Stimulated activated CD8-positive, alpha-beta memory T cell treated with anti-CD3 and anti-CD28 coated beads, Interleukin-4, amount 100 ng/mL, for 1 hour (primary cell): ENCODE data around the gene IGSF11.
"Not testable (repeated sequence)": the region's sequence is repeated elsewhere in the genome, so short reads cannot be mapped to it uniquely, and the experiment has no call there.

Experiments
- DNase-seq, 2 donors: peaks; one replicate each; pipeline ENCODE4 v3.0.0-alpha.2; 2020; ENCODE audit warnings: low read depth in 2 of 2, low spot score in 1 of 2

The IGSF11 gene

DNA sequence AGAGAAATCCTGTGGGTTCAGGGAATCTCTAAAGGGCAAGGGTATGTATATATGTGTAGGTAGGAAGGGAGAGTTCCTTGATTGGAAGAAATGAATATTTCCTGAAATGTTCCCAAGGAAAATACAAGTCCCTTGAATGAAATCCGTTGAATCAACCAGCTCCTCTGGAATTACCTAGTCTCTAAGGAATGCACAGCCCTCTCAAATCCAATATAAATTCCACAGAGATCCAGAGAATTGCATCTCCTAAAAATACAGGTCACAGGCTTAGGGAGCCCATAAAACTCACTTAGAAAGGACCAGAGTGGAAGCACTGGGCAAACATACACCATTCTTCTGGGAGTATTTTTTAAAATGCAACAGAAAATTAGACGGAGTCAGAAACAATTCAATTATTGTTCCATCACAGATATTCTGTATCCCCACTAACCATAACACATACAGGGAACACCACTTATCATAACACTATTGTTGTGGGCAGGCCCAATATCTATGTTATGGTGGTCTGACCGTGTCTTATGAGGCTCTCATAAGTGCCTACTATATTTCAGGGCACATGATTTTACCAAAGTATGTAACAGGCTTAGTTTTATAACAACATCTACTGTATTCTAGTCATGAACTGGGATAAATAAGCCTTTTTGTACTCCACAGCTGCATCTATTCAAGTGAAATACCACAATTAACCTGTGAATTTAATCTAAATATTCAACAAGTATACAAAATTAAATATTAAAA lies 43.7 kb downstream of the IGSF11 start:
- no peak for DNase-seq

DNA sequence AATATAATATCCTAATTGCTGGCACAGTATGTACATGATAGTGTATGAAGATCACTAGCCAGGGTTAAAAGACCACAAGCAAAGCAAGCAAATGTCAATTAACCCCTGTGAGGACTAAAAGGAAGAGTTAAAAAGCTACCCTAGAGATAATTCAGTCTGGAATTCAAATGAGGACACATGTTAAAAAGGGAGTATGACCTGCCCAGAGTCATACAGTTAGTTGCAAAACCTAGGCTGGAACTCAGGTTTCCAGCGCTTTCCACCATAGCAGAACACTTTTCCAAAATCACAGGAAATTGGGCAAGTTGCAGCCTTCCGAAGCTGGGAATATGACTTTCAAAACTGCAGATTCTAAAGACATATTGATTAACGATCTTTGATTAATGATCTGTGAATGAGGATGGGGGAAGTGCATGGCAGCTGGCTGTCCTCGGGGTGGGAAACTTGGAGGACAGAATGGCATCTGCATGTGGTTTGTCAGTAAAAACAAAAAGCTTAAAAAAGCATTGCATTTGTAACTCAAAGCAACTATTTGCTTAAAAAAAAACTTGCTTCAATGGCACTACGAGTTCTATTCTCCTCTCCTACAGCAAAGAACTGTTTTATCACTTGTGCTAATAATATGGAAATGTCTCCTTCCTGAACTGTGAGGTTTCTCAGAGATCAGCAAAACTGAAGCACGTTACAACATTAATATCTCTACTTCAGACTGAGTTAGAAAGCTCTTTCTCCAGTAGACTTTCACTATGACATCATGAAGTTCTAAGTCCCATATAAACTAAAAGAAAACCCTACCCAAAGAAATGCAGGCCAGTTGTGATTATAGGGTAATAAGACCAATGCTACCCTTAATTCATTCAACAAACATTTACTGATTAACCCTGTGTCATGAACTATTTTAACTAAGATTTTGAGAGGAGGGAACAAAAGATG lies 46.2 kb downstream of the IGSF11 start:
- DNase-seq = no peak

DNA sequence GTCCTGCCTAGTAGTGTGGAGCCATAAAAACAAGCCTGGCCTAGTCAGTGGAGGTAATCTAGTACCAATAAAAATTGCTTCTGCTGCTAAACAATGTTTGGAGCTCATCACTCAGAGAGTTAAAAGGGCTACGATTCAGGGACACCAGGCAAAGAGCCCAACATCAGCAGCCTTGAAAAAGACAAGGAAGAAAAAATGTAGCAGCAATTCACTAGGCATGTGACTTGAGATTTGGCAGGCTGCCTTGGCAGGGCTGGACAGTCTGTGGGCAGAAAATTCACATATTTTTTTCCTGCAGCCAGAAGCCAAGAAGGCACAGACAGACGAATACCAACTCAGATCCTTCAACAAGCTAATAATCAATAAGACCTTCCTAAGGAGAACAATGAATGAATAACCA lies 47.2 kb downstream of the IGSF11 start:
- no peak for DNase-seq

DNA sequence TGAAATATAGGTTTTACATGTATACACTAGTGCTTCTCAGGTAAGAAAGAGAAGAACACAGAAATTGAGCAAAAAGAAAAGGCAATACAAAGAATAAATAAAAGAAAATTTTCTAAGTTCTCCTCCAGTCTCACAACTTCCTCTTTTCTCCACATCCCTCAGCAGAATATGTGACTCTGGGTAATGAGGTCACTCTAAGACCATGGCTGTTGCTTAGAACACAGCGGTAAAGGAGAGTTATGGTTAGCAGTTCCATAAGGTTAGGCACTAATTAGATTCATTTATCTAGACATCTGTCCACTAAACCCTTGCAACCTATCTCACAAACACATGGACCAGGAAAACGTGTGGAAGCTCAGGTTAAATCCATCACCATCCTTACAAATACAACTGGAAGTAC lies 47.9 kb downstream of the IGSF11 start:
- DNase-seq = no peak

DNA sequence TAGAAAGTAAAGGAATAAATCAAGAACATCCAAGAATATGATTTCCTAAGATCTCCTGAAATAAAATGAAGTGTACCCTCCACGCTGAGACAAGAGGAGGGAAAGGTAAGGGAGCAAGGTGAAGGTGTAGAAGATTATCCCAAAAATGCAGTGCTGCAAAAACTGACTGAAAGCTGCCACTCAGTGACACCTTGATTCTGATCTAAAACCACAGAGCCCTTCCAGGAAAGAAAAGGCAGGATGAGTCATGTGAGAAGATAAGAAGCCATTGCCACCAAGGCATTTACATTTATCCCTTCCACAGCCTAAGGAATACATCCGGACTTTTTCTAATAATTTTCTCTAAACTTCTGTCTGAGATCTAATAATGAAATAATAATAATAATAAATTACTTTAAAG lies 49.9 kb downstream of the IGSF11 start:
- no peak for DNase-seq

DNA sequence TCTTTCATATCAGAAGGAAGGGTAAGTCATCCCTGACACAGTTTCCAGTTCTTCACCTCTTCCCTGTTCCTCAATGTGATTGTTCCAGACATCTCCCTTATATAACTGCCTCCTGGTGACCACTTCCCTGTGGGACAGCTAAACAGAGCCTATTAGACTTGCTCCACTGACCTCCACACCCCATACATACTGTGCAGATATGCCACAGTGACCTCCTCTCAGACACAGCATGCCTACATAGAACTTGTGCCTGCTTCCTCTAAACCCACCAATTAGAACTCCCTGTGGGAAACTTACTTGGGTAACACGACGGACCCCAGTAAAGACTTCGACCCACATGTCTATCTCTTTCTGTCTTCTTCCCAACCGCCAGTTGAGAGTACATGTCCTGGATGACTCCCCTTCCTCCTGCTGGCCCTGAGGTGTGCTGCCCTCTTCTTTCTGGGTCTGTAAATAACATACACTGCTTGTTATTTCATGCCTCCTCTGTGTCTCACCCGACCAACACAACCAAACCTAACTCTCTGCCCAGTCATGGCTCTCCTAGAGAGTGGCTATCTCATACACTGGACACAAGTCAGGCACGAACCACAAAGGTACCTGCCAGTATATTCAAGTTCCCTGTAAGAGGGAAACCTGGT lies 53.0 kb downstream of the IGSF11 start:
- DNase-seq = no peak

DNA sequence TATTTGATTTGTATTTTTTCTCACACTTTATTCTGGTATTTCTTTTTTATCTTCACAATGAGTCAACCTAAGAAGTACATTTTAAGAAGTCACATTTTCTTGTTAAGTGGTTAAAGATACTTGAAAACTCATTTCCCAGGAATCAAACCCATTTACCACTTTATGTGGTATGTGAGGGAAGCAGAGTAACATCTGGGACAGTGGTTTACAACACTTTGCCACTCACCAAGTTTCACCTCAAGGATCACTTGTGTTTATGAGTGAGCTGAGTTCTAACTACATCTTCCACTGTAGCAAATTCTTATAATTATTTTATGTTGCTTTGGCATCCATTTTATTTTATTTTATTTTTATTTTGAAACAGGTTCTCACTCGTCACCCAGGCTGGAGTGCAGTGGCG lies 53.8 kb downstream of the IGSF11 start:
- no peak for DNase-seq

DNA sequence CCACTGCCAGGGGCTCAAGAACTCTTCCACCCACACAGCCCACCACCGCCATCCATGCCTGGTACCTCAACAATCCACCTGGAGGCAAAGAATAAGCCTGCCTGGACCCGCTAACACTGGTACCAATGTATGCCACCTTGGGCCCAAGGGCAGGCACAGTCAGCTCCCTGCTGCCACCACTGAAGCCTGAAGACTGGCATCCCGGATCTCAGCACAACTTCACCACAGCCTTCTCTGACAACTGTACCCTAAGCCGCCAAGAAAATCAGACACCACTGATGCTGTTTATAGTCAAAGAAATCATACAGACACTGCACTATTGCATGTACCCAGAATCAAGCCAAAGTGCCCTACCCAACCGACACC lies 56.3 kb downstream of the IGSF11 start:
- no peak for DNase-seq

DNA sequence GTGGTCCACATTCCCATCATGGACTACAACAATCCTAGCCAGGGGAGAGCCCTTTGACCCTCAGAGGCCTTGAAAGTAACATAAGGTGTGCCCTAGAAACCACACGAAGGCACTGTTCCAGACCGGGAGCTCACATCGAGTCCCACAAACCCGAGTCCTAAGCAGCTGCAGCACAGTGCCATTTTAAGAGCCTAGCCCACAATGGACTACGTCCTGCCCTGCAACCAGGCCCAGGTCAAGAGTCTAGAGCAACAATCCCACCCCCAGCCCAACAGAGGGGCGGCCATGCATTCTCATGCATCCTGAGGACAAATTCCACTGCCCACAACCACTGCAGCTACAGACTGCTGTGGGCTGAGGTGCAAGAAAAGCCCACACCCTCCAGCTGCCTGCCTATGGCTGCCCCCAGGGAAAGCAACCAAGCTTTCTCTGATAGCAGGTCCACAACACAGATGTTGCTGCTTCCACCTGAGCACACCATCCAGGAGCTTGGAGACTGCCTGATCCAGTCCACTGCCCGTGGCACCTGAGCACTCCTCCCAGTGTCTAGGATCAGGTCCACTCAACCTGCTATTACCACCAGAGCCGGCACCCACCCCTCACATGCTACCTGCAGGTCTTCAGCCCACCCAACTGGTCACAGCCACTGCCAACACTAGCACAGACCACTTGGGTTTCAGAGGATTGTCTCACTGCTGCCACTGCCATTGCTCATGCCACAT lies 56.8 kb downstream of the IGSF11 start:
- no peak for DNase-seq

DNA sequence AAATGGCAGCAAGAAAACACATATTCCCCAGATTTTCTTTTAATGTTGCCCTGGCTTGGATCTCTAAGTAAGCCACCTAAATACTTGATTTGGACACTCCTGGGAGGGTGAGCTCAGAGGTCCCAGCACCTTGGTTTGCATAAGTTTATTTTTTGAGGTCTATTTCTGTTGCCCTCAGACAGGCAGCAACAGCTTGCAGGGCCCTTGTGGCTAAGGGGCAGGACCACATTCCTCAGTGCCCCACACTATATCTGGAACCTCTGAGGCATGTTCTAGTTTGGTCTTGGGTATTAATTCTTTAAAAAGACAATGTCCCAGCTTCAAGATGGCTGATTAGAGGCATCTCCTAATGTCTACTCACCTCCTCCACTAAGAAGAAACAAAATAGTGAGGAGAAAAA lies 57.5 kb downstream of the IGSF11 start:
- no peak for DNase-seq

DNA sequence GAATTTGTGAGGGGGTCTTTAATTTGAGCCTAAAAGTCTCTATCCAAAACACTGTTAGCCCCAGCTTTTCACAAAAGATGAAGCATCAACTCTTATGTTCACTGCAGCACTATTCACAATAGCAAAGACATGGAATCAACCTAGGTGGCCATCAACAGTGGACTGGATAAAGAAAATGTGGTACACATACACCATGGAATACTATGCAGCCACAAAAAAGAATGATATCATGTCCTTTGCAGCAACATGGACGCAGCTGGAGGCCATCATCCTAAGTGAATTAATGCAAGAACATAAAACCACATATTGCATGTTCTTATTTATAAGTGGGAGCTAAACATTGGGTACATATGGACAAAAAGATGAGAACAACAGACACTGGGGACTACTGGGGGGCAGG lies 59.2 kb downstream of the IGSF11 start:
- DNase-seq = not testable (repeated sequence)

DNA sequence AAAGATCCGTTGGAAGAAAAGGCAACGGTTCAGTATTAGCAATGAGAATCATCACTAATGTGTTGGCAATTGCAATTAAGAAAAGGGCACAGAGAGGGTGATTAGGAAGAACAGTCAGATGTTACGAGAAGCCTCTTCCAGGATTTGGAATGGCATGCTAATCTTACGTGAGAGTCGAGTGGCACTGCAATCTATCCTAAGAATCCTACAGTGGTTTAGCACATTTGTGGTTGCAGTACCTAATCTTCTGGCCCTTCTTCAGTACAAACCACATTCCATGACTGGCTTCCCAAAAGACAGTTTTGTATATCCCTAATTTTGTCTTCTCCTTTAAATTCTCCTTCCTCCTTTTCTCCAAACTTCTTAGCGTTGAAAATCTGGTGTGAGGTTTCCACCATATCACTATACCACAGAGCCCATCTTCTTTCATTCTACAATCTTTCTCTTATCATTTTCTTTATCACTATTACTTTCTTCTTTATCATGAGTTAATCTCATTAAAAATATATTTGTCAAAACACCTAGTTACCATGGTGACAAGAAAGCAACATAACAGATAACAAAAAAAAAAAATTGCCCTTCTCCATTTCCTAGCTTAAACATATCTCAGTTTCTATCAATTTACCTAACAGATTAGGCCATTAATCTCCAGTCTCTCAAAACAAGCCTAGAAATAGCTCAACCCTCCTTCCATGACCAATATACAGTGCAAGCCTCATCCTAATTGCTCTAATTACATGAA lies 60.1 kb downstream of the IGSF11 start:
- no peak for DNase-seq

DNA sequence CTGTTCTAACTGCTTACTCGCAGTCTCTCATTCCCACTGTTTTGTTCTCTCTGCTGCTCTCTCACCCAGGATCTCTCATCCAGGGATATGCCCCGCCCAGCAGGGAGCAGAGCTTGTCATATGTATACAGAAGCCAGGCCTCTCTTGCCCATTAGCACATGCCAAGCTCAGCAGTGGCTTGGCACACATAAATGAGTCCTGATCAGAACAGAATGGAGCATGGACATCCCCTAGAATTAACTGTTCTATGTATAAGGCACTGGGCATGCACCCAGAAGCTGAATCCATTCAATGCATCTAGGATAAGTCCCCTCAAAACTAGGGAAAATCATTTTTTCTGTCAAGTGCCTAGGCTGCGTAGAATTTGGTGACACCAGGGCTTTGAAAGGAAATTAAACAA lies 61.6 kb downstream of the IGSF11 start:
- no peak for DNase-seq

DNA sequence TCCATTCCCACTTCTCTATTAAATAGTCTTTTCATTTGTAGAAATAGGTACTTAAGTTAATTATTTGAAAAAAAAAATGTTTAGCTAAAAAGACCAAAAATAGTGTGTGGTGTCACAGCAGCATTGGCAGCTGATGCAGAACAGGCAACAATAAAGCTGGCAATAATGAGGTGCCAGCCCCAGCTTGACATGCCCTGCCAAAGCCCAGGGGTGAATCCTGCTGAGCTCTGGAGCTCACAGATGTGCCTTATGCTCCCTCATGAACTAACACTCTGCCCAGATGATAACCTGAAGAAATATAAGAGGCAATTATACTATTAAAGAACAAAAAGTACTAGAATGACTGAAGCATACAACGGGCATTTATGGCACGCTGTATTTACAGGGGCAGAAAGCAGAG lies 63.8 kb downstream of the IGSF11 start:
- no peak for DNase-seq

DNA sequence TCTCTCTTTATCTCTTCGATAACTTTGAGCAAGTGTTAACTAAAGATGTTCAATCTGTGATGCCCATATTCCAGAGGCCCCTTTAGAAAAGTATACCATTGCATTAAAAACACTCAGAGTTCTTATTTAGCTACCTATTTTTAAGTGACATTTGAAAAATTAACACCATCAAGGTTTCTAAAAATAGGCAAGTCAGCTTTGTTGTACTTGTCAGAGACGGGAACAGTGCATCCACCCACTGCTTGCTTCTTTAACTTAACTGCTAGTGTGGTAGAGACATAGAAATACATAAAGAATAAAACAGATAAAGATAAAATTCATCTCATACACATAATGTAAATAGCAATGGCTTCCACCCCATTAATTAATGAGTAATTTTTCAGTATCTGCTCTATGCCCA lies 66.0 kb downstream of the IGSF11 start:
- no peak for DNase-seq

DNA sequence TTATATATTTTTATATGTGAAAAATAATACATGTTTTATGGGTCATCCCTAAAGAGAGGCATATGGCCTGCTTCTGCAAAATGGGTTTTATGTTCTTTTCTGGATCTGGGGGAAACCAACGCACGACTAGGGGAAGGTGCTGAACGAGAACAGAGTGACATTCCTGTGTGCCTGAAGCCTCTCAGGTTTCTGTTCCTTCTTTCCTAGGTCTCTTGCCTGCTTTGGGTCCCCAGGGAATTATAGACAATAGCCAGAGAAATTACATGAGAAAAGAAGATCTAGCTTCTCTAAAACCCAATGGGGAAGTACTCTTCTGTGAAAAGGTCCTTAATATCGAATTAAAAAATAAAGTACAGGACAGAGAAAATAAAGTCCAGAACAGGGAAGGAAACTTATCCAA lies 66.5 kb downstream of the IGSF11 start:
- no peak for DNase-seq

DNA sequence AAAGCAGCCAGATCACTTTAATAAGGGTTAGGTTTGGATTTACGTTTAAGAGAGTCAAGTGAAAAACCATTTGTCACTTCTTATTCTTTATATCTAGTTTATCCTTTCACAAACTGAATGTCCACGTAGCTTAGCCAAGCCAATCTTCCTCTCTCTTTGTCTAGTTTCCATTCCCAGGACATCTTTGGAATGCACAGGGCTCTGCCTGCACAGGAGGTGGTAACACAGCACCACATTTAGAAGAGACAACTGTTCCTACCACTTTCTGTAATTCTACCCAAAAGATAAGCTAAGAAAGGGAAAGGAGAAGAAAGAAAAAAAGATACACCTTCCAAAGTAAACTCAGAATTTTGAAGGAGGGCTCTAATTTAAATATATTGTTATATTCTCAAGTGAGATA lies 67.9 kb downstream of the IGSF11 start:
- no peak for DNase-seq

DNA sequence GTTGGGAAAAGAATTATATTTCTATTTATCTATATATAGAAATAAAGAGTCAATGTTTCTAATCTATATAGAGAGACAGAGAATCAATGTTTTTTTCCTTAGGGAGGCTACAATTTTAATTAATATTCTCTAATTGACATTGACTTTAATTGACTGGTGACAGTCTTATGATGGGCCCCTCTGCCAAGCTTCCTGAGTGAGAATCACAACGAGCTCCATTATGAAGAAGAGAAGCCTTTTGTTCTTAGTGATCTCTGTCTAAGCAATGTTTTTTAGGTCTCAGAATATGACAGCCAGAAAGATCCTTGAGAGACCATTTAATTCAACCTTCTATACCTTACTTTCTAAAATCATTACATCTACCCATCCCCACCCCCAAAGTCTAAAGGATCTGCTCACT lies 70.9 kb downstream of the IGSF11 start:
- no peak for DNase-seq

DNA sequence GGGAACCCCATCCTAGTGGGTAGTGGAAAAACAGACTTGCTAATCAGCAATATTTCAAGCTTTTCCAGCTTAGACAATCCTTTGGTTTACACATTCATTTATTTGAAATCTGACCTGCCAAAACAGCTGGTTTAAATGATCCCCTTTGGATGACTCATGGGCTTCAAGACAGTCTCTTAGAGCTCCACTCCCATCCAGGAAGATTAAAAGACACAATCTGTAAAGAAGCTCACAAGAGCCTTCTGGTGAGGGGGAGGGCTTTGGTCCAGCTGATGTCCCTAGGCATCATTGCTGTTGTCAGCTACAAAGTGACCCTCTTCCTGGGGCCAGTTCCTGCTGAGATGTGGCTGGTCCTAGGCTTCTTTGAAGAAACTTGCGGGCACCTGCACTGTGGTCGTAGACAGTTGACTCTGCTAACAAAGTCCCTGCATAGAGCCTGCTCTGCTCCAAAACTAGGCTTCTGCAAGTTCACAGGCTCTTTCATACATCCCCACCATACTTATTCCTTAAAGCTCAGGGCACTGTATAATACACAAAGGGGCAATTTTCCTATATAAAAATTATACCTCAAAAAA lies 73.7 kb downstream of the IGSF11 start:
- no peak for DNase-seq

DNA sequence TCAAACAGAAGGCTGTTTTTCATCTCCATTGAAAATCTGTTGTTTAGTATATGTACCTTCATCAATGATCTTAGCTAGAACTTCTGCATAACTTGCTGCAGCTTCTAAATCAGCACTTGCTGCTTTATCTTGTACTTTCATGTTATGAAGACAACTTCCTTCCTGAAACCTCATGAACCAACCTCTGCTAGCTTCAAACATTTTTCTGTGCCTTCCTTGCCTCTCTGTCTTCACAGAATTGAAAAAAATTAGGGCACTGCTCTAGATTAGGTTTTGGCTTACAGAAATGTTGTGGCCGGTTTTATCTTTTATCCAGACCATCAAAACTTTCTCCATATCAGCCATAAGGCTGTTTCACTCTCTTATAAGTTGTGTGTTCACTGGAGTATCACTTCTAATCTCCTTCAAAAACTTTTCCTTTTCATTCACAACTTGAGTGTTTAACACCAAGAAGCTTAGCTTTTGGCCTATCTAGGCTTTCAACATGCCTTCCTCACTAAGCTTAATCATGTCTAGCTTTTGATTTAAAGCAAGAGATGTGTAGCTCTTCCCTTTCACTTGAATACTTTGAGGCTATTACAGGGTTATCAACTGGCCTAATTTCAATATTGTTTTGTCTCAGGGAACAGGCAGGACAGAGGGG lies 78.6 kb downstream of the IGSF11 start:
- no peak for DNase-seq
